ENCODE data around the gene PKP1.

Gene PKP1

DNA sequence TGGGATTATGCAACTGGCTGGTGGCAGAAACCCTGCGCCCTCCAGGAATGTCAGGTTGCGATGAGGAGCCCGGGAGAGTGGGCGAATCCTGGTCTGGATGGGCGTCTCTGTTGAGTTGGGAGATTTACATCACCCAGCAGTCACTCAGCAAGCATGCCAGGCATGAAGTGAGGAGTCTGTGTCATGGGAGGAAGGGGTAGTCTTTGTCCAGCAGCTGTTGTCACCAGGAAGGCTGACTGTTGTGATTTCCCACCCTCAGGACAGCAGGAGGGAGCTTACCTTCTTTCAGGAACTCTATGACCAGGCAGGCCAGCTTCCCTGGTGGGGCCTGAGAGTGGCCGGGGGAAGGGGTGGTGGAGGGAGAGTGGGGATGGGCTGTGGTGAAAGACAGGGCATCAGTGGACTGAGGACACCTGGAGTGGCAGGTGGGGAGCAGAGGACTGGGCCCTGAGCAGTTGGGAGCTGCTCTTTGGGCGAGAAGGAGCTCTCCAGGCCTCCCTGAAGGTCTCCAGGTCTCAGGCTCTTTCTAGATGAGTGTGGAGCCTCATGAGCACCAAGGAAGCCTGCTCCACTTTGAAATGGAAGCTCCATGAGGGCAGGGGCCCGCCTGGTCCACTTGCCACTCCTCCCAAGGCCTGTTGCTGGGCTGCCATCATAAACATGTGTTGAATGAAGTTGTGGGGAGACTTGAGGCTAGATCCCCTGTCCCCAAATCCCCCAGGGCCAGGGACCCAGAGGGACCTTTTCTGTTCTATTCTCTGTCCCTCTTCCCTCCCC lies 21.3 kb upstream of the PKP1 start:
- H3K9me3 ChIP-seq (ENCODE audit: control insufficient read depth, insufficient read depth, low read depth, low read length), result no peaks in the 10 kb centered on the region
- no peaks in the 10 kb centered on the region for H3K4me1 ChIP-seq (ENCODE audit: control insufficient read depth, insufficient read depth, low read length)
- ChIA-PET POLR2A (interaction anchor here (0.5 kb wide), 1 partner anchor 592 kb away, joined by 4 read pairs; the partner anchor contains the start of gene DDX59), CTCF (interaction anchor here (0.7 to 1.7 kb wide), 5 partner anchors 7 to 100 kb away, joined by 3 to 9 read pairs (median 4); no protein-coding TSS in a partner anchor)
- no peak overlapping the region for H3K4me3 ChIP-seq (ENCODE audit: low read depth, low read length)
- no peaks in the 10 kb centered on the region for H3K36me3 ChIP-seq (ENCODE audit: control insufficient read depth in 2 of 2, insufficient read depth in 1 of 2, low read length in 2 of 2)
- H3K27ac ChIP-seq (ENCODE audit: extremely low read depth, low read depth, low read length), result no peak overlapping the region
- no peak for TF ChIP-seq MYNN (tag by site-specific recombination; IDR thresholded peaks at IDR 0.05; ENCODE audit: borderline replicate concordance)
- TF ChIP-seq ZIC2 (tag by site-specific recombination; IDR thresholded peaks at IDR 0.05), result peak; percentile 23; the same call in 1 of the 2 replicates

DNA sequence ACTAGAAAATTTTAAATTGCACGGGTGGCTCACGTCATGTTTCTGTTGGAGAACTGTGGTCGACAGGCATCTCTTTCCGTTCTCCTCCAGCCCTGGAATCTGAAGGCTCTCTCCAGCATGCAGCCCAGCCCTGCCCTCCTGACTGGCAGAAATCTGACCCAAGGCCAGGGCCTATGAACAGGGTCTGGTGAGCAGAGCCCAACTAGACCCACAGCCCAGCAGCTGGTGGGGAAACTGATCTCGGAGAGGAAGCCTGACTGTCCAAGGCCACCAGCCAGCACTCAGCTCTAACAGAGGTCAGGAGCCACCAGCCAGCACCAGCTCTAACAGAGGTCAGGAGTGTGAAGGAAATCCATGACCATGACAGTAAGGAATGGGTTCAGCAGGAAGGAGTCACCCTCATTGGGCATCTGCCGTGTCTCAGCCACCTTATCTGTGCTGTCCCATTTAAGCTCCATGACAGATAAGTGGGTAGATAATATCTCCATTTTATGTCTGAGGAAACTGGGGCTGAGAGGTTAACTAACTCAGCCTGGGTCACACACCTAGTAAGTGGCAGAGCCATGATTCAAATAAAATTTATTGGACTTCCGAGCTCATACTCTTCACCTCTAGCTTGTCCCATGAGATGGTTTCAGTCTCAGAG lies 20.2 kb upstream of the PKP1 start:
- no peak overlapping the region for H3K27ac ChIP-seq (ENCODE audit: extremely low read depth, low read depth, low read length)
- ChIA-PET CTCF (interaction anchor here (0.6 to 1.7 kb wide), 6 partner anchors 8 to 172 kb away, joined by 3 to 9 read pairs (median 4); no protein-coding TSS in a partner anchor), POLR2A (no interaction called here)
- H3K4me3 ChIP-seq (ENCODE audit: low read depth, low read length), result no peak overlapping the region
- H3K4me1 ChIP-seq (ENCODE audit: control insufficient read depth, insufficient read depth, low read length), result no peaks in the 10 kb centered on the region
- TF ChIP-seq ZNF302 (tag by site-specific recombination; IDR thresholded peaks at IDR 0.05; ENCODE audit: low read depth) (no peak), REPIN1 (tag by site-specific recombination; IDR thresholded peaks at IDR 0.05; ENCODE audit: low read depth) (no peak), ZBTB1 (tag by site-specific recombination; IDR thresholded peaks at IDR 0.05) (no peak), KLF10 (tag by site-specific recombination; IDR thresholded peaks at IDR 0.05) (no peak), HOXA7 (CRISPR knock-in tag; IDR thresholded peaks at IDR 0.05; ENCODE audit: borderline replicate concordance) (no peak), ZNF76 (tag by site-specific recombination; IDR thresholded peaks at IDR 0.05; ENCODE audit: borderline replicate concordance, low read depth) (no peak)
- H3K9me3 ChIP-seq (ENCODE audit: control insufficient read depth, insufficient read depth, low read depth, low read length), result no peaks in the 10 kb centered on the region
- no peaks in the 10 kb centered on the region for H3K36me3 ChIP-seq (ENCODE audit: control insufficient read depth in 2 of 2, insufficient read depth in 1 of 2, low read length in 2 of 2)

DNA sequence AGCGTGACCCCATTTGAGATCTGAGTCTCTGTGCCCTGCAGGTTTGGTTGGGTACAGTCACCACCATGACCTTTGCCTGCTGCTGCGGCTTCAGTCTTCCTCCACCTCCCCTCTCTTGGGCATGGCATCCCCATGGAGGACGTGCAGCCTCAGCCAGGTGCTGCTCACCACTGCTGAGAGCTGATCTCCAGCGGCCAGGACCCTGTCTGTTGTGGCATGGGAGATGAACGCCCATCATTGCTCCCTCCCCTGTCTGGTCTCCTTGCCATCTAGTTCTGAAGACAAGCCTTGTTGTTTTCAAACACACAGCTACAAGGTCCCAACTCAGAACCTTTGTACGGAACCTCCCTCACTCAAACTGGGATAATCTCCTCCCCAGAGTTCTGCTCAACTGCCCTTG lies 19.2 kb upstream of the PKP1 start:
- ChIA-PET POLR2A (no interaction called here), CTCF (interaction anchor here (0.6 to 1.7 kb wide), 4 partner anchors 84 to 250 kb away, joined by 3 to 8 read pairs (median 5); no protein-coding TSS in a partner anchor)
- H3K4me3 ChIP-seq (ENCODE audit: low read depth, low read length), result no peak overlapping the region
- no peaks in the 10 kb centered on the region for H3K9me3 ChIP-seq (ENCODE audit: control insufficient read depth, insufficient read depth, low read depth, low read length)
- H3K36me3 ChIP-seq (ENCODE audit: control insufficient read depth in 2 of 2, insufficient read depth in 1 of 2, low read length in 2 of 2), result no peaks in the 10 kb centered on the region
- no peak for TF ChIP-seq GLI4 (tag by site-specific recombination; IDR thresholded peaks at IDR 0.05)
- TF ChIP-seq ZNF146 (tag by site-specific recombination; IDR thresholded peaks at IDR 0.05), result no peak
- TF ChIP-seq, protein P1, sequence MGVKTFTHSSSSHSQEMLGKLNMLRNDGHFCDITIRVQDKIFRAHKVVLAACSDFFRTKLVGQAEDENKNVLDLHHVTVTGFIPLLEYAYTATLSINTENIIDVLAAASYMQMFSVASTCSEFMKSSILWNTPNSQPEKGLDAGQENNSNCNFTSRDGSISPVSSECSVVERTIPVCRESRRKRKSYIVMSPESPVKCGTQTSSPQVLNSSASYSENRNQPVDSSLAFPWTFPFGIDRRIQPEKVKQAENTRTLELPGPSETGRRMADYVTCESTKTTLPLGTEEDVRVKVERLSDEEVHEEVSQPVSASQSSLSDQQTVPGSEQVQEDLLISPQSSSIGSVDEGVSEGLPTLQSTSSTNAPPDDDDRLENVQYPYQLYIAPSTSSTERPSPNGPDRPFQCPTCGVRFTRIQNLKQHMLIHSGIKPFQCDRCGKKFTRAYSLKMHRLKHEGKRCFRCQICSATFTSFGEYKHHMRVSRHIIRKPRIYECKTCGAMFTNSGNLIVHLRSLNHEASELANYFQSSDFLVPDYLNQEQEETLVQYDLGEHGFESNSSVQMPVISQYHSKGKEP (tag by site-specific recombination; IDR thresholded peaks at IDR 0.05), result no peak
- TF ChIP-seq, protein P2, sequence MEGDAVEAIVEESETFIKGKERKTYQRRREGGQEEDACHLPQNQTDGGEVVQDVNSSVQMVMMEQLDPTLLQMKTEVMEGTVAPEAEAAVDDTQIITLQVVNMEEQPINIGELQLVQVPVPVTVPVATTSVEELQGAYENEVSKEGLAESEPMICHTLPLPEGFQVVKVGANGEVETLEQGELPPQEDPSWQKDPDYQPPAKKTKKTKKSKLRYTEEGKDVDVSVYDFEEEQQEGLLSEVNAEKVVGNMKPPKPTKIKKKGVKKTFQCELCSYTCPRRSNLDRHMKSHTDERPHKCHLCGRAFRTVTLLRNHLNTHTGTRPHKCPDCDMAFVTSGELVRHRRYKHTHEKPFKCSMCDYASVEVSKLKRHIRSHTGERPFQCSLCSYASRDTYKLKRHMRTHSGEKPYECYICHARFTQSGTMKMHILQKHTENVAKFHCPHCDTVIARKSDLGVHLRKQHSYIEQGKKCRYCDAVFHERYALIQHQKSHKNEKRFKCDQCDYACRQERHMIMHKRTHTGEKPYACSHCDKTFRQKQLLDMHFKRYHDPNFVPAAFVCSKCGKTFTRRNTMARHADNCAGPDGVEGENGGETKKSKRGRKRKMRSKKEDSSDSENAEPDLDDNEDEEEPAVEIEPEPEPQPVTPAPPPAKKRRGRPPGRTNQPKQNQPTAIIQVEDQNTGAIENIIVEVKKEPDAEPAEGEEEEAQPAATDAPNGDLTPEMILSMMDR (tag by site-specific recombination; IDR thresholded peaks at IDR 0.05), result no peak
- no peak for TF ChIP-seq ZNF626 (tag by site-specific recombination; IDR thresholded peaks at IDR 0.05)
- TF ChIP-seq SCRT1 (tag by site-specific recombination; IDR thresholded peaks at IDR 0.05; ENCODE audit: borderline replicate concordance), result no peak
- TF ChIP-seq SALL2 (tag by site-specific recombination; IDR thresholded peaks at IDR 0.05; ENCODE audit: borderline replicate concordance), result no peak
- no peak for TF ChIP-seq KLF9 (tag by site-specific recombination; IDR thresholded peaks at IDR 0.05; ENCODE audit: low read depth)
- no peak for TF ChIP-seq ZNF654 (tag by site-specific recombination; IDR thresholded peaks at IDR 0.05; ENCODE audit: low read depth)
- no peak for TF ChIP-seq ZNF138 (tag by site-specific recombination; IDR thresholded peaks at IDR 0.05; ENCODE audit: borderline replicate concordance)
- TF ChIP-seq ZEB2 (tag by site-specific recombination; IDR thresholded peaks at IDR 0.05), result no peak
- TF ChIP-seq, protein P3, sequence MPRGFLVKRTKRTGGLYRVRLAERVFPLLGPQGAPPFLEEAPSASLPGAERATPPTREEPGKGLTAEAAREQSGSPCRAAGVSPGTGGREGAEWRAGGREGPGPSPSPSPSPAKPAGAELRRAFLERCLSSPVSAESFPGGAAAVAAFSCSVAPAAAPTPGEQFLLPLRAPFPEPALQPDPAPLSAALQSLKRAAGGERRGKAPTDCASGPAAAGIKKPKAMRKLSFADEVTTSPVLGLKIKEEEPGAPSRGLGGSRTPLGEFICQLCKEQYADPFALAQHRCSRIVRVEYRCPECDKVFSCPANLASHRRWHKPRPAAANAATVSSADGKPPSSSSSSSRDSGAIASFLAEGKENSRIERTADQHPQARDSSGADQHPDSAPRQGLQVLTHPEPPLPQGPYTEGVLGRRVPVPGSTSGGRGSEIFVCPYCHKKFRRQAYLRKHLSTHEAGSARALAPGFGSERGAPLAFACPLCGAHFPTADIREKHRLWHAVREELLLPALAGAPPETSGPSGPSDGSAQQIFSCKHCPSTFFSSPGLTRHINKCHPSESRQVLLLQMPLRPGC (tag by site-specific recombination; IDR thresholded peaks at IDR 0.05), result no peak
- H3K27ac ChIP-seq (ENCODE audit: extremely low read depth, low read depth, low read length), result no peak overlapping the region
- H3K4me1 ChIP-seq (ENCODE audit: control insufficient read depth, insufficient read depth, low read length), result no peaks in the 10 kb centered on the region

Measured in HEK293 (cell line).